Testis (tissue), 2 donors: Measurements from ENCODE around the gene RIMBP2.

Experiments used
- POLR2A ChIP-seq: fragments of 450-650 bp; IDR thresholded peaks from one replicate; pipeline ENCODE4 v1.6.1; 2017; ENCODE audit warnings: antibody characterized with exemption, mild to moderate bottlenecking, moderate library complexity
- TF ChIP-seq, protein P1 (sequence below), 3 experiments: fragments of 450-650 bp in 2 of 3; fragments of 200-600 bp in 1 of 3; sonication (generic) in 1 of 3; IDR thresholded peaks; one replicate each; pipeline ENCODE4 v1.5.1; 2016 to 2019; ENCODE audit warnings: antibody characterized with exemption in 3 of 3, mild to moderate bottlenecking in 2 of 3, moderate library complexity in 1 of 3

DNA sequence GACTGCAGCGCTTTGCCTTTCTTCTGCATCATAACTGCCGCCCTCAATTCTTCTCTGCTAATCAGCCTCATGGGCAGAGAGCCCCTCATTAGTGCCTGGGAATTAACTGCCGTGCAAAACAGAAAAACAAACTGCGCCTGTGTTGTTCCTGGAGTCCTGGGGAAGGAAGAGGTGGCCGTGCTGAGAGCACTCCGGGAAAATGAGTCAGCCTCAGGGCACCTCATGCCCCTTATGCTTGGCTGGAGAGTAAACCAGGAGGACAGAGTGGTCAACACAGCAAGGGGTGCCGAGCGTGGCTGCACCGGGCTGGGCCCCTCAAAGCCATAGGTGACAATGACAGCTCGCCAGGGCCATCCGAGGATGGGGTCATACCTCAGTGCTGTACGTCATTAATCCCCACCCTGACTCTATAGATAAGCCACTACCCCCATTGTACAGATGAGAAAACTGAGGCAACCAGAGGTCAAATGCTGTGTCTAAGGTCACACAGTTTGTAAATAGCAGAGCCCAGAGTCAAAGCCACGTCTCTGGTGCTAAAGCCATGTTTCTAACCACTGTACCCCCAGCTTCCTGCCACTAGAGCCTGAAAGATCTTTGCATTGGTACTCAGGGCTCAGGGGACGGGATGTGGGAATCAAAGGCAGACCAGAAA lies 74.4 kb downstream of the RIMBP2 start:
- TF ChIP-seq, protein P1, sequence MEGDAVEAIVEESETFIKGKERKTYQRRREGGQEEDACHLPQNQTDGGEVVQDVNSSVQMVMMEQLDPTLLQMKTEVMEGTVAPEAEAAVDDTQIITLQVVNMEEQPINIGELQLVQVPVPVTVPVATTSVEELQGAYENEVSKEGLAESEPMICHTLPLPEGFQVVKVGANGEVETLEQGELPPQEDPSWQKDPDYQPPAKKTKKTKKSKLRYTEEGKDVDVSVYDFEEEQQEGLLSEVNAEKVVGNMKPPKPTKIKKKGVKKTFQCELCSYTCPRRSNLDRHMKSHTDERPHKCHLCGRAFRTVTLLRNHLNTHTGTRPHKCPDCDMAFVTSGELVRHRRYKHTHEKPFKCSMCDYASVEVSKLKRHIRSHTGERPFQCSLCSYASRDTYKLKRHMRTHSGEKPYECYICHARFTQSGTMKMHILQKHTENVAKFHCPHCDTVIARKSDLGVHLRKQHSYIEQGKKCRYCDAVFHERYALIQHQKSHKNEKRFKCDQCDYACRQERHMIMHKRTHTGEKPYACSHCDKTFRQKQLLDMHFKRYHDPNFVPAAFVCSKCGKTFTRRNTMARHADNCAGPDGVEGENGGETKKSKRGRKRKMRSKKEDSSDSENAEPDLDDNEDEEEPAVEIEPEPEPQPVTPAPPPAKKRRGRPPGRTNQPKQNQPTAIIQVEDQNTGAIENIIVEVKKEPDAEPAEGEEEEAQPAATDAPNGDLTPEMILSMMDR (IDR thresholded peaks at IDR 0.05) = no peak
- TF ChIP-seq POLR2A = no peak
